GM12872 (cell line): ENCODE data around the gene LHX1.

Experiments used
- TF ChIP-seq, protein P1 (sequence below): IDR thresholded peaks from 3 replicates; pipeline ENCODE4 v1.5.1; 2011; ENCODE audit warnings: low read depth, mild to moderate bottlenecking, low read length, moderate library complexity; ENCODE audit not compliant: insufficient read depth

LHX1 gene

DNA sequence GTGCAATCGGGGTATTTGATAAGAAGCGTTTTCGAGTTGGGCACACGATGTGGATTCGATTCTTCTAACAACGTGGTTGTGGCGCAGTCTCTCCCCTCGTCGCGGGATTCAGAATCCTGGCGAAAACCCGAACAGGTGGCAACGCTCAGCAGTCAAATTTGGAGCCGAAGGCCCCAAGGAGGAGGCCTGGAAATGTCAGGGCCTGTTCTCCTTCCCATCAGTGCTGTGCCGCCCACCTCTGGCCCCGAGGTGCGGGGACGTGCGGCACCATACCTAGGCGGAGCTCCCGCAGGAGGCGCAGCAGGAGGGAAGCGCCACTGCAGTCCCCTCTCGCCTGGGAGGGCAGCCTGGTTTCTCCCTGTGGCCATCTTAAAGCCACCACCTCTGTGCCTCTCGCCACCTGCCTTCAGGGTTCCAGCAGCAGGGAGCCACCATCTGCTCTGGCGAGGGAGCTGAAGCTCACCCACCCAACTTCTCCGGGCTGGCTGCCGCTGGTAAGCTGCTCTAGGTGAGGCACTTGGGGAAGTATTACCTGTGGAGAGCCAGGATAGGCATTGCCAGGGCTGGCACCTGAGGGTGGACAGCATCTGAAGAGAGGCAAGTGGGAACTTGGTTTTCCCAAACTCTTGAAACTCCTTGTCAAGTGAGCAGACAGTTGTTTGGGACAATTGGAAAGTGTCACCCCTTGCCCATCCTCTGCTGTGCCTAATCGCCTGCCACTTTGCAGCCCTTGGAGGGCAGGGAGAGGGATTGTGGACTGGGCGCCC lies 8.9 kb downstream of the LHX1 start:
- TF ChIP-seq, protein P1, sequence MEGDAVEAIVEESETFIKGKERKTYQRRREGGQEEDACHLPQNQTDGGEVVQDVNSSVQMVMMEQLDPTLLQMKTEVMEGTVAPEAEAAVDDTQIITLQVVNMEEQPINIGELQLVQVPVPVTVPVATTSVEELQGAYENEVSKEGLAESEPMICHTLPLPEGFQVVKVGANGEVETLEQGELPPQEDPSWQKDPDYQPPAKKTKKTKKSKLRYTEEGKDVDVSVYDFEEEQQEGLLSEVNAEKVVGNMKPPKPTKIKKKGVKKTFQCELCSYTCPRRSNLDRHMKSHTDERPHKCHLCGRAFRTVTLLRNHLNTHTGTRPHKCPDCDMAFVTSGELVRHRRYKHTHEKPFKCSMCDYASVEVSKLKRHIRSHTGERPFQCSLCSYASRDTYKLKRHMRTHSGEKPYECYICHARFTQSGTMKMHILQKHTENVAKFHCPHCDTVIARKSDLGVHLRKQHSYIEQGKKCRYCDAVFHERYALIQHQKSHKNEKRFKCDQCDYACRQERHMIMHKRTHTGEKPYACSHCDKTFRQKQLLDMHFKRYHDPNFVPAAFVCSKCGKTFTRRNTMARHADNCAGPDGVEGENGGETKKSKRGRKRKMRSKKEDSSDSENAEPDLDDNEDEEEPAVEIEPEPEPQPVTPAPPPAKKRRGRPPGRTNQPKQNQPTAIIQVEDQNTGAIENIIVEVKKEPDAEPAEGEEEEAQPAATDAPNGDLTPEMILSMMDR: no peak

DNA sequence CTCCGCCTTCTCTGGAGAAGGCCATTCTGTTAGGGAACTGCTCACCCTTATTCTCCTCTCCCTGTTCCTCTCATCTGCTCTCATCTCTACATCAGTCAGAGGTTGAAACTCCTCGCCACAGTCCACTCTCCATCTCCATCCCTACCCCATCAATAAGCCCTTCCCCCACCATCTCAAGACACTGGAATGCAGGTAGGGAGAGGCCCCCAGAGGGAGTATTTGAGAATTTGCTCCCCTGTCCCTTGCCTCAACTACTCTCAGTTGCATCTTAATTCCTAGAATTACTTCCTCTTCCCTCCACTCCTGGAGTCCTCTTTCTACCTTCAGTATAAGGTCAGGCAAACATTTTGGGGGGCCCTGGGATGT lies 9.4 kb downstream of the LHX1 start:
- TF ChIP-seq, protein P1: no peak

DNA sequence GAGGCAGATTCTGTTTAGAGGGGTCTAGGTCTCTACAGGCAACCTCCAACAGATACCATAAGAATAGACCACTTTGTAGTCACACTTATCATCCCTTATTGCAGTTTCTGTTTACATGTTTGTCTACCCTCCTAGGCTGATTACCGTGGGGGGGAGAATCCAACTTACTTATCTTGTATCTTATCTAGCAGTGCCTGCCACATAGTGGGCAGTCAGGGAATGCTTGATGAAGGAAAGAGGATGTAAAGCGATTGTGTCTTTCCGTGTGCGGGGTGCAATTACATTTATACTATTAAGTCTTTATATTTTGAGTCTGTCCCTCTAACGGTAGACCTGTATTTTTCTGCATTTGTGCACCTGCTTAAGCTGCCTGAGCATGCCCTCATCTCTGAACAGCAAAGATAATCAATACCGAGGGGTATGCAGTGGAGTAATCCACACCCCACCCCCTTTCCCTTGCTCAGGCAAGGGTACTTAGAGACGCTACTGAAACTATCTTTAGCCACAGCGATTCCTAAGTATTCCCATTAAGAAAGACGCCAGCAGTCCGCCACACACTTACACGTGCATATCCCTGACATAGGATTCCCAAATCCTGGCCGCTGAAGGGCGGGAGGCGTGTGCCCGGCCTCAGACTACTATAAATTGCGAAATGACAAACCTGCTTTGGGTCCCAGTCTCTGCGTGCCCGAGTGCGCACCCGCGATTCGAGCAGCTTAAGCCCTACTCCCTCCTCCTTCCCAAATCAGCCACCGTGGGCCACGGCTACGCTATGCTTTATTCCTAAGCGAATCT lies 10.8 kb downstream of the LHX1 start:
- TF ChIP-seq, protein P1: no peak

DNA sequence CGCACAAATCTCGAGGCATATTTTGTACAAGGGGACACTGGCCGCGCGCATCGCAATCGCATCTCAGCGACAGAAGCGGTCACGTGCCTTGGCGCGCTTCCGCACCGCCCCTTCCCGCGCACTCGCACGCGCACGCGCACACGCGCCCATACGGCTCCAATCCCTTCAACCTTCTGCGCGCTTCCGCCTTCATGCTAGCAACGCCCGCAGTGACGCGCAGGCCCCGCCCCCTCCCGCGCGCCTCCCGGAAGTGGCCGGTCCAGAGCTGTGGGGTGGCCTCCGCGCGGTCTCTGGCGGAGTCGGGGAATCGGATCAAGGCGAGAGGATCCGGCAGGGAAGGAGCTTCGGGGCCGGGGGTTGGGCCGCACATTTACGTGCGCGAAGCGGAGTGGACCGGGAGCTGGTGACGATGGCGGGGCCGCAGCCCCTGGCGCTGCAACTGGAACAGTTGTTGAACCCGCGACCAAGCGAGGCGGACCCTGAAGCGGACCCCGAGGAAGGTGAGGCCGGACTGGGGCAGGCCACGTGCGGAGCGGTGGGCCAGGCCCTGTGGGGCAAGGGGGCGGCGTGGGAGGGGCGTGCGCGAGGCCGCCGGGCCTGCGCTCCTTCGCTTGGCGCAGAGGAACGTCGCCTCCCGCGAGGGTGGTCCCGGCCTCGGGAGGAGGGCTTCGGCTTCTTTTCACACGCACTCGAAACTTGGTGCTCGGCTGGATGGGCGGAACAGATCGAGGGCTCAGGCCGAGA lies 11.6 kb downstream of the LHX1 start, which contains the start of gene AATF:
Gene AATF, plus strand, starts transcription at position 238 of the 744 bp plus-strand sequence. Its CDS starts 172 bp downstream, at position 410.
- TF ChIP-seq, protein P1: no peak

DNA sequence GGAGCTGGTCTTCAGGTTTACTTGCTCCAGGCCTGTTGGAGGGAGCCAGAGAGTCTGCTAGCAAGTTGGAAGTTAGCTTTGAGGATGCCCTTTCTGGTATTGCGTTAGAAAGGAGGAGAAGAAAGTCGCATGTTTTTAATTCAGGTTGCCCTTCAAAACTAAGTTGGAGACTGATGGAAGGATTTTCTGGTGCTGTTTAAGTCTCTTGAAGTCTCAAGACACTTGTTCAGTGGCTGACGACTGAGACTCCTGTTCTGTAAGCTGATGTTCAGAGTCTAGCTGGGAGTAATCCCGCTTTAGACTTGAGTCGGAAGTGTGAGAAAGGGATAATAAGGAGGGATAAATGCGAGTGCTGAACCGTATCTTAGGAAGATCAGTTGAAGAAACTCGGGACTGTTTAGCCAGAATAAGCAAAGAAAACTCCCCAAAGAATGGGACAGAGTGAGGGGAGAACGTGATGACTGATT lies 12.2 kb downstream of the LHX1 start:
- TF ChIP-seq, protein P1: no peak

DNA sequence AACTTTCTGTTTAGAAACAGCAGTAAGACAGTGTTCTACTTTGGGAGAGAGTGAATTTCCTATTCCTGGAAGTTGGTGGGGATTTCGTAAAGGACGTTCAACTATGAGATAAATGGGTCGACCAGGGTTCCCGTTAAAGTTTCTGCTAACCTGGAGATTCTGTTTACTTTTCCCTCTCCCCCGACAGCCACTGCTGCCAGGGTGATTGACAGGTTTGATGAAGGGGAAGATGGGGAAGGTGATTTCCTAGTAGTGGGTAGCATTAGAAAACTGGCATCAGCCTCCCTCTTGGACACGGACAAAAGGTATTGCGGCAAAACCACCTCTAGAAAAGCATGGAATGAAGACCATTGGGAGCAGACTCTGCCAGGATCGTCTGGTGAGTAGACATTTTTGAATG lies 12.8 kb downstream of the LHX1 start:
- TF ChIP-seq, protein P1: no peak
